ENCODE data around the gene IFNK.

The IFNK gene

GRCh38 chr9:27524236-27524635 lies at the start of gene IFNK:
IFNK (plus strand) TSS chr9:27524290; CDS start chr9:27524337, 47 bp downstream.
- no peak for TF ChIP-seq CTCF (IDR thresholded peaks at IDR 0.05; ENCODE audit: insufficient read depth, low read length, missing control alignments)
- DNase-seq (ENCODE audit: low read depth, low spot score) = no peak
- no peak within 1 kb of the TSS for H3K4me3 ChIP-seq (ENCODE audit: low read depth, low read length)
- CTCF ChIA-PET = interaction anchor here (1.1 to 2.7 kb wide), 2 partner anchors 24 to 191 kb away, joined by 5 to 10 read pairs; no protein-coding TSS in a partner anchor
- POLR2A ChIA-PET = no interaction called here

- POLR2A ChIA-PET = no interaction called here
- CTCF ChIA-PET = no interaction called here
- no peak for DNase-seq (ENCODE audit: low read depth, low spot score)
- no peak overlapping the region for H3K4me3 ChIP-seq (ENCODE audit: low read depth, low read length)
- TF ChIP-seq CTCF (IDR thresholded peaks at IDR 0.05; ENCODE audit: insufficient read depth, low read length, missing control alignments) = no peak
Observed at GRCh38 chr9:27474305-27474704, 49.8 kb upstream of the IFNK start.

GRCh38 chr9:27475057-27475595 lies 49.0 kb upstream of the IFNK start:
- POLR2A ChIA-PET = no interaction called here
- H3K4me3 ChIP-seq (ENCODE audit: low read depth, low read length) = no peak overlapping the region
- no peak for TF ChIP-seq CTCF (IDR thresholded peaks at IDR 0.05; ENCODE audit: insufficient read depth, low read length, missing control alignments)
- CTCF ChIA-PET = no interaction called here
- no peak for DNase-seq (ENCODE audit: low read depth, low spot score)

- ChIA-PET POLR2A (no interaction called here), CTCF (no interaction called here)
- no peak for DNase-seq (ENCODE audit: low read depth, low spot score)
- TF ChIP-seq CTCF (IDR thresholded peaks at IDR 0.05; ENCODE audit: insufficient read depth, low read length, missing control alignments) = no peak
- H3K4me3 ChIP-seq (ENCODE audit: low read depth, low read length) = no peak overlapping the region
Observed at GRCh38 chr9:27476870-27477515, 47.1 kb upstream of the IFNK start.

GRCh38 chr9:27478322-27478721 lies 45.8 kb upstream of the IFNK start:
- H3K4me3 ChIP-seq (ENCODE audit: low read depth, low read length) = no peak overlapping the region
- no peak for DNase-seq (ENCODE audit: low read depth, low spot score)
- TF ChIP-seq CTCF (IDR thresholded peaks at IDR 0.05; ENCODE audit: insufficient read depth, low read length, missing control alignments) = no peak
- ChIA-PET POLR2A (no interaction called here), CTCF (no interaction called here)

- no peak for DNase-seq (ENCODE audit: low read depth, low spot score)
- H3K4me3 ChIP-seq (ENCODE audit: low read depth, low read length) = no peak overlapping the region
- TF ChIP-seq CTCF (IDR thresholded peaks at IDR 0.05; ENCODE audit: insufficient read depth, low read length, missing control alignments) = no peak
- ChIA-PET CTCF (no interaction called here), POLR2A (no interaction called here)
Observed at GRCh38 chr9:27482709-27483108, 41.4 kb upstream of the IFNK start.
